Stimulated activated CD4-positive, alpha-beta T cell treated with anti-CD3 and anti-CD28 coated beads, TNF-alpha, amount 100 ng/mL, for 4 hours (primary cell): Measurements from ENCODE around the gene OMA1.
"Not testable (repeated sequence)": the region's sequence is repeated elsewhere in the genome, so short reads cannot be mapped to it uniquely, and the experiment has no call there.

ENCODE experiments used
- DNase-seq, 3 experiments: peaks; one replicate each; pipeline ENCODE4 v3.0.0-alpha.2; 2020; ENCODE audit warnings: low read depth in 3 of 3

Gene OMA1

GRCh38 chr1:58528518-58528917 lies 18.0 kb downstream of the OMA1 start:
- DNase-seq: no peak

GRCh38 chr1:58524353-58524945 lies 22.1 kb downstream of the OMA1 start:
- no peak for DNase-seq

GRCh38 chr1:58515794-58516401 lies 30.6 kb downstream of the OMA1 start:
- DNase-seq: peak in 1 of 3 experiments; percentile 11

- DNase-seq: no peak
Observed at GRCh38 chr1:58513956-58514355, 32.6 kb downstream of the OMA1 start.

GRCh38 chr1:58508629-58509028 lies 37.9 kb downstream of the OMA1 start:
- DNase-seq: no peak

- DNase-seq: no peak
Observed at GRCh38 chr1:58505286-58505685, 41.2 kb downstream of the OMA1 start.

GRCh38 chr1:58502519-58502918 lies 44.0 kb downstream of the OMA1 start:
- no peak for DNase-seq

- no peak for DNase-seq
Observed at GRCh38 chr1:58500043-58500442, 46.5 kb downstream of the OMA1 start.

- no peak for DNase-seq
Observed at GRCh38 chr1:58497499-58497898, 49.0 kb downstream of the OMA1 start.

GRCh38 chr1:58496042-58496441 lies 50.5 kb downstream of the OMA1 start:
- no peak for DNase-seq

GRCh38 chr1:58488914-58489313 lies 57.6 kb downstream of the OMA1 start:
- not testable (repeated sequence) for DNase-seq

GRCh38 chr1:58487002-58487401 lies 59.5 kb downstream of the OMA1 start:
- DNase-seq: no peak

- DNase-seq: no peak
Observed at GRCh38 chr1:58481962-58482361, 64.6 kb downstream of the OMA1 start.

- DNase-seq: no peak
Observed at GRCh38 chr1:58480191-58480590, 66.3 kb downstream of the OMA1 start.

GRCh38 chr1:58477390-58477789 lies 69.1 kb downstream of the OMA1 start:
- no peak for DNase-seq

- no peak for DNase-seq
Observed at GRCh38 chr1:58476179-58476578, 70.3 kb downstream of the OMA1 start.

GRCh38 chr1:58469476-58469875 lies 77.0 kb downstream of the OMA1 start:
- DNase-seq: no peak

GRCh38 chr1:58469016-58469415 lies 77.5 kb downstream of the OMA1 start:
- no peak for DNase-seq

- no peak for DNase-seq
Observed at GRCh38 chr1:58468612-58469011, 77.9 kb downstream of the OMA1 start.

- no peak for DNase-seq
Observed at GRCh38 chr1:58466630-58467241, 79.8 kb downstream of the OMA1 start.

- DNase-seq: no peak
Observed at GRCh38 chr1:58465825-58466629, 80.5 kb downstream of the OMA1 start.

- DNase-seq: no peak
Observed at GRCh38 chr1:58465176-58465575, 81.3 kb downstream of the OMA1 start.

- DNase-seq: no peak
Observed at GRCh38 chr1:58460469-58460868, 86.1 kb downstream of the OMA1 start.
